ENCODE results near the gene ZFP57.

Gene ZFP57

DNA sequence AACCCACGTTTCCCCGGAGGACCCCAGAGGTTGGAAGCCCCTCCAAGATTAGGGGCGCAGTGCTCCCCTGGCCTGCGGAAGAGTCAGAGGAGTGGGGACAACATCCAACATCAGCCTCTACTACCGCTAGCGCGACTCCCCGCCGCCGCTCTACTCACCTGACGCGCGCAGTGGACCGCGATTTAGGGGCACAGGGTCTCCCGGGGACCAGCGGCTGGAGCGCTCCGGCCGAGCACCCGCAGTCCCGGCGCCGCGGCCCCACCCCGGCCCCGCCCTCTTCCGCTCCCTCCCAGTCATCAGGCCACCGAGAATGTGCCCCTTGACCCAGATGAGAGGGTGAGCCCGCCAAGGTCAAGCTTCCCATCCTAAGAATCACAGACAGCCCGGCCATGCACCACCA, at the start of gene ZFP57:
Gene ZFP57 (minus strand): TSS at position 249 of the 400 bp plus-strand sequence. CDS start 4,149 bp downstream, outside the sequence.
- no peak within 1 kb of the TSS for H3K4me3 ChIP-seq (ENCODE audit: low read depth, low read length)
- TF ChIP-seq, protein P1, sequence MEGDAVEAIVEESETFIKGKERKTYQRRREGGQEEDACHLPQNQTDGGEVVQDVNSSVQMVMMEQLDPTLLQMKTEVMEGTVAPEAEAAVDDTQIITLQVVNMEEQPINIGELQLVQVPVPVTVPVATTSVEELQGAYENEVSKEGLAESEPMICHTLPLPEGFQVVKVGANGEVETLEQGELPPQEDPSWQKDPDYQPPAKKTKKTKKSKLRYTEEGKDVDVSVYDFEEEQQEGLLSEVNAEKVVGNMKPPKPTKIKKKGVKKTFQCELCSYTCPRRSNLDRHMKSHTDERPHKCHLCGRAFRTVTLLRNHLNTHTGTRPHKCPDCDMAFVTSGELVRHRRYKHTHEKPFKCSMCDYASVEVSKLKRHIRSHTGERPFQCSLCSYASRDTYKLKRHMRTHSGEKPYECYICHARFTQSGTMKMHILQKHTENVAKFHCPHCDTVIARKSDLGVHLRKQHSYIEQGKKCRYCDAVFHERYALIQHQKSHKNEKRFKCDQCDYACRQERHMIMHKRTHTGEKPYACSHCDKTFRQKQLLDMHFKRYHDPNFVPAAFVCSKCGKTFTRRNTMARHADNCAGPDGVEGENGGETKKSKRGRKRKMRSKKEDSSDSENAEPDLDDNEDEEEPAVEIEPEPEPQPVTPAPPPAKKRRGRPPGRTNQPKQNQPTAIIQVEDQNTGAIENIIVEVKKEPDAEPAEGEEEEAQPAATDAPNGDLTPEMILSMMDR (IDR thresholded peaks at IDR 0.05; ENCODE audit: low read depth, low read length, missing control alignments) = no peak
- DNase-seq (ENCODE audit: low read depth) = no peak

DNA sequence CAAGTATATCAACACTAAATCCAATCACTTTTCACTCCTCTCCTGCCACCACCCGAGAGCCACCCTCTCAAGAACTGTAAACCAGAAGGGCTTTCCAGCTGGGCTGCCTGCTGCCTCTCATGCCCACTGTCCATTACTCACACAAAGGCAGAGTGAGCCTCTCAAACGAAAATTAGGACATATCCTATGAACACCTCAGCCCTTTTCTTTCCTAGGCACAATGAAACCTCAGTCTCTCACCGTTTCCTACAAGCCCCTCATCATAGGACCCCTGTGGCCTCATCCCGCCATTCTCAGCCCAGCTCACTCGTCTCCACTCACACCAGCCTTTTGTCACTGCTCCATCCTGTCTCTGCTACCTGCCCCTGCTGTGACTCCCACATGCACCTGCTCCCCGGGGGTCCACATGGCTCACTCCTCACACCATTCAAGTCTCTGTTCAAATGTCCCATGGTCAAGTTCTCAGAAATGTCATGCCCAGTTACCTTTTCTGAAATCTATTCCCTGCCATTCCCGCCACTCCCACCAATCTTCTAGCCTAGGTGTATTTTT, 49.7 kb upstream of the ZFP57 start:
- no peak overlapping the region for H3K4me3 ChIP-seq (ENCODE audit: low read depth, low read length)
- TF ChIP-seq, protein P1 (IDR thresholded peaks at IDR 0.05; ENCODE audit: low read depth, low read length, missing control alignments) = no peak
- no peak for DNase-seq (ENCODE audit: low read depth)

DNA sequence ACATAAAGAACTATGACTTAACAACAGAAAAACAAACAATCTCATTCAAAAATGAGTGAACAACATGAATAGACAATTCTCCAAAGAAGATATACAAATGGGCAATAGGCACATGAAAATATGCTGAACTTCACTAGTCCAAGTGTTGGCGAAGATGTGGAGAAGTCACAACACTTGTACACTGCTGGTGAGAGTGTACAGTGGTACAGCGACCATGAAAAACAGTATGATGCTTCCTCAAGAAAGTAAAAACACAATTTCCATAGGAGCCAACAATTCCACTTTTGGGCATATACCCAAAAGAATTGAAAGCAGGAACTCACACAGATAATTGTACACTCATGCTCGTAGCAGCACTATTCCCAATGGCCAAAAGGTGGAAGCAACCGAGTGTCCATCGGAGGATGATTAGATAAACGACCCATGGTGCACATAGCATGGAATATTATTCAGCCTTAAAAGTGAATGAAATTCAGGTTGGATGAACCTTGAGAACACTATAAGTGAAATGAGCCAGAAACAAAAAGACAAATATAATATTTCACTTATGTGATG, 48.9 kb upstream of the ZFP57 start:
- no peak for DNase-seq (ENCODE audit: low read depth)
- H3K4me3 ChIP-seq (ENCODE audit: low read depth, low read length) = no peak overlapping the region
- TF ChIP-seq, protein P1 (IDR thresholded peaks at IDR 0.05; ENCODE audit: low read depth, low read length, missing control alignments) = no peak

DNA sequence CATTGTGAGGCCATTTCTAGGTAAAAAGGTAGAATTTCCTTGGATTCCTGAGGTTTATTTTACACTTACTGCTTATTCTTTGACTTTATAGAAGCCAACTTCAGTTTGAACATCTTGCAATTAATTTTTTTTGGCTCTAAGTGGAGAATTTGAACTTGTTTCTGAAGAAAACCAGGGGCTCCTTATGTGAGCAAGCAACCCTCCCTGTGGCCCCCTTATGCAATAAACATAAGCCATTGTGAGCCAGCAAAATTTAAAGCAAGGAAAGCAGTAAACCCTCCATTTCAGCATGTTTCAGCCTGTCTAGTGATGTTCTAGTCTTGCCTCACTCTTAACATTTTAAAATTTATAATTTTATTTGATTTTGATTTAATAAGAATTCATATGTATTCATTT, 47.9 kb upstream of the ZFP57 start:
- TF ChIP-seq, protein P1 (IDR thresholded peaks at IDR 0.05; ENCODE audit: low read depth, low read length, missing control alignments) = no peak
- no peak for DNase-seq (ENCODE audit: low read depth)
- H3K4me3 ChIP-seq (ENCODE audit: low read depth, low read length) = no peak overlapping the region

DNA sequence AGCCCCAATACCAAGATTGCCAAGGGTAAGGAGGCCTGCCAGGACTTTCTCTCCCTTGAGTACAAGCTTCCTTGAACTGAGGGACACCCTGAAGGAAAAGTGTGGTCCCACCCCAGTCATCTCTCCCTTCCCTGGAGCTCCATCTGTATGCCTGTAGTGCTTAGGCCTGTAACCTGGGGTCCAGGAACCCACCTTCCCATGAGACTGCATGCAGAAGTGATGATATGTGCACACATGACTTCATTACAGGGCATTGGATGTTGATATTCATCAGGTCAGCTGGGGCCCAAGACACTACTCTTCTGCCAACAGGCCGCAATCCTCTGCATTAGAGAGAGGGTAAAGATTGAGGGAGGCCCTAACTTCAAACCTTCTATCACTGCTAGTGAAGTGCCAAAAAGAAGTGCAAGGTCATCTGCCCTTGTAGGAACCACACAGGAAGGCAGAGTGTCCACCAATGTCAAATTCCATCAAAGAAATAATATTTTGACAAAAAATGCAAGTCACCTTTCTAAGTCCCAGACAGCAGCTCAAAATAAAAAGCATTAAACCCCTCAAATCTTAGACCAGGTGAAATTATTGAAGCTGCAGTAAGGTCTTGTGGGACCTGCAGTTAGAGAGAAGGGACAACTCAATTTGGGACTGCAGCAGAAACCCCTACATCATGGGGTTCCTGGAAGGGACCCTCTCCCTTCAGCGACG, 47.4 kb upstream of the ZFP57 start:
- H3K4me3 ChIP-seq (ENCODE audit: low read depth, low read length) = no peak overlapping the region
- no peak for DNase-seq (ENCODE audit: low read depth)
- TF ChIP-seq, protein P1 (IDR thresholded peaks at IDR 0.05; ENCODE audit: low read depth, low read length, missing control alignments) = no peak

DNA sequence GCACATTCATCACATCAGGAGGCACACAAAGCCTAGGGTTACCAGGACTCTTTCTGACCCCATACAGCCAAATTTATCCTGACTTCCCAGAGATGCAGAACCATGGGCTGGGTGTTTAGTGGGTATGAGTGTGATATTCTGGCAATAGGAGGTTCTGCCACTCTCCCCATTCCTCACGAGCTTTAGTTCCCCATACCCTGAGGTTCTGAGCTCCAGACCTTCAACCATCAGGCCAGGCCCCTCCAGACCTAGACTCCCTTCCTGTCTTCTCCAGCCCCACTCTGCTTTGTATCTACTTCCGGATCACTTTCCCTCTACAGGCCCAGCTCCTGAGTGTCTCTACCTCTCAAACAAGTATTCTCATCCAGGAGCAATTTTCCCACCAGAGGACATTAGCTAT, 46.7 kb upstream of the ZFP57 start:
- no peak overlapping the region for H3K4me3 ChIP-seq (ENCODE audit: low read depth, low read length)
- DNase-seq (ENCODE audit: low read depth) = no peak
- TF ChIP-seq, protein P1 (IDR thresholded peaks at IDR 0.05; ENCODE audit: low read depth, low read length, missing control alignments) = no peak

Data from GM12864 (cell line).